ENCODE data around the gene GIPC3.

Gene GIPC3

GRCh38 chr19:3604227-3604986 is 19.1 kb downstream of the GIPC3 start:
- Histone ChIP-seq H3K27ac (ENCODE audit: poor library complexity, severe bottlenecking) (no peak overlapping the region), H3K27me3 (ENCODE audit: insufficient read depth, poor library complexity, severe bottlenecking) (no peaks in the 10 kb centered on the region), H3K4me3 (ENCODE audit: severe bottlenecking) (no peak overlapping the region), H3K36me3 (ENCODE audit: low read depth) (no peaks in the 10 kb centered on the region), H3K4me1 (ENCODE audit: insufficient read depth, poor library complexity, severe bottlenecking) (no peaks in the 10 kb centered on the region), H3K9me3 (ENCODE audit: severe bottlenecking) (no peaks in the 10 kb centered on the region)
- DNase-seq (ENCODE audit: low spot score) (no peak), ATAC-seq (ENCODE audit: low read depth) (no peak)
- TF ChIP-seq CTCF (IDR thresholded peaks at IDR 0.05; ENCODE audit: poor library complexity, severe bottlenecking): no peak

GRCh38 chr19:3604987-3605343 is 19.7 kb downstream of the GIPC3 start:
- Histone ChIP-seq H3K27ac (ENCODE audit: poor library complexity, severe bottlenecking) (no peak overlapping the region), H3K9me3 (ENCODE audit: severe bottlenecking) (no peaks in the 10 kb centered on the region), H3K36me3 (ENCODE audit: low read depth) (no peaks in the 10 kb centered on the region), H3K4me1 (ENCODE audit: insufficient read depth, poor library complexity, severe bottlenecking) (no peaks in the 10 kb centered on the region), H3K27me3 (ENCODE audit: insufficient read depth, poor library complexity, severe bottlenecking) (no peaks in the 10 kb centered on the region), H3K4me3 (ENCODE audit: severe bottlenecking) (no peak overlapping the region)
- TF ChIP-seq CTCF (IDR thresholded peaks at IDR 0.05; ENCODE audit: poor library complexity, severe bottlenecking): no peak
- no peak for ATAC-seq (ENCODE audit: low read depth)
- no peak for DNase-seq (ENCODE audit: low spot score)

GRCh38 chr19:3605361-3605760 is 20.1 kb downstream of the GIPC3 start:
- Histone ChIP-seq H3K9me3 (ENCODE audit: severe bottlenecking) (no peaks in the 10 kb centered on the region), H3K4me1 (ENCODE audit: insufficient read depth, poor library complexity, severe bottlenecking) (no peaks in the 10 kb centered on the region), H3K4me3 (ENCODE audit: severe bottlenecking) (no peak overlapping the region), H3K27me3 (ENCODE audit: insufficient read depth, poor library complexity, severe bottlenecking) (no peaks in the 10 kb centered on the region), H3K36me3 (ENCODE audit: low read depth) (no peaks in the 10 kb centered on the region), H3K27ac (ENCODE audit: poor library complexity, severe bottlenecking) (no peak overlapping the region)
- ATAC-seq (ENCODE audit: low read depth) (no peak), DNase-seq (ENCODE audit: low spot score) (no peak)
- TF ChIP-seq CTCF (IDR thresholded peaks at IDR 0.05; ENCODE audit: poor library complexity, severe bottlenecking): no peak

- no peak for ATAC-seq (ENCODE audit: low read depth)
- Histone ChIP-seq H3K27me3 (ENCODE audit: insufficient read depth, poor library complexity, severe bottlenecking) (no peaks in the 10 kb centered on the region), H3K36me3 (ENCODE audit: low read depth) (no peaks in the 10 kb centered on the region), H3K4me1 (ENCODE audit: insufficient read depth, poor library complexity, severe bottlenecking) (no peaks in the 10 kb centered on the region), H3K9me3 (ENCODE audit: severe bottlenecking) (no peaks in the 10 kb centered on the region), H3K4me3 (ENCODE audit: severe bottlenecking) (peak overlapping the region; percentile 26), H3K27ac (ENCODE audit: poor library complexity, severe bottlenecking) (no peak overlapping the region)
- no peak for TF ChIP-seq CTCF (IDR thresholded peaks at IDR 0.05; ENCODE audit: poor library complexity, severe bottlenecking)
- DNase-seq (ENCODE audit: low spot score): no peak
Measured at GRCh38 chr19:3605770-3606169, 20.5 kb downstream of the GIPC3 start.

- TF ChIP-seq CTCF (IDR thresholded peaks at IDR 0.05; ENCODE audit: poor library complexity, severe bottlenecking): no peak
- no peaks in the 10 kb centered on the region for H3K27me3 ChIP-seq (ENCODE audit: insufficient read depth, poor library complexity, severe bottlenecking)
- peak overlapping the region; percentile 26 for H3K4me3 ChIP-seq (ENCODE audit: severe bottlenecking)
- no peaks in the 10 kb centered on the region for H3K36me3 ChIP-seq (ENCODE audit: low read depth)
- no peak overlapping the region for H3K27ac ChIP-seq (ENCODE audit: poor library complexity, severe bottlenecking)
- H3K9me3 ChIP-seq (ENCODE audit: severe bottlenecking): no peaks in the 10 kb centered on the region
- no peak for DNase-seq (ENCODE audit: low spot score)
- H3K4me1 ChIP-seq (ENCODE audit: insufficient read depth, poor library complexity, severe bottlenecking): no peaks in the 10 kb centered on the region
- ATAC-seq (ENCODE audit: low read depth): peak; percentile 30; the same call in 2 of the 3 replicates
Measured at GRCh38 chr19:3606174-3606689, 21.0 kb downstream of the GIPC3 start.
